Transverse colon (tissue), 4 donors: Measurements from ENCODE around the gene SLC24A4.

Experiments
- CTCF ChIP-seq, 5 experiments: fragments of 200-600 bp in 3 of 5; fragments of 450-650 bp in 2 of 5; sonication (generic) in 3 of 5; IDR thresholded peaks; 1 replicate in 2 of 5; 2 replicates in 3 of 5; pipeline ENCODE4 v1.5.1; 2016 to 2017; ENCODE audit warnings: antibody characterized with exemption in 5 of 5, inconsistent platforms in 3 of 5, mild to moderate bottlenecking in 2 of 5, moderate library complexity in 1 of 5
- EP300 ChIP-seq: sonication (generic); formaldehyde crosslinking; IDR thresholded peaks from one replicate; pipeline ENCODE4 v1.6.1; 2017; ENCODE audit warnings: antibody characterized with exemption, low read depth
- POLR2AphosphoS5 ChIP-seq, 3 donors: sonication (generic); formaldehyde crosslinking; IDR thresholded peaks; one replicate each; pipeline ENCODE4 v1.6.1; 2016; ENCODE audit warnings: antibody characterized with exemption in 3 of 3

GRCh38 chr14:92404421-92404820, 81.5 kb downstream of the SLC24A4 start:
- no peak for TF ChIP-seq EP300
- TF ChIP-seq CTCF (IDR thresholded peaks at IDR 0.05) = no peak
- TF ChIP-seq POLR2AphosphoS5 (IDR thresholded peaks at IDR 0.05) = no peak
